ENCODE results near the gene ATXN7L1.

The ATXN7L1 gene

GRCh38 chr7:105664816-105665525, 211.4 kb downstream of the ATXN7L1 start:
- no peak for DNase-seq

- DNase-seq: no peak
Observed at GRCh38 chr7:105662998-105663397, 213.4 kb downstream of the ATXN7L1 start.

GRCh38 chr7:105661625-105662024, 214.8 kb downstream of the ATXN7L1 start:
- DNase-seq: no peak

- DNase-seq: peak; percentile 86
Observed at GRCh38 chr7:105656922-105657521, 219.4 kb downstream of the ATXN7L1 start.

GRCh38 chr7:105655500-105656380, 220.7 kb downstream of the ATXN7L1 start:
- DNase-seq: no peak

GRCh38 chr7:105655067-105655466, 221.3 kb downstream of the ATXN7L1 start:
- no peak for DNase-seq

GRCh38 chr7:105654095-105654686, 222.2 kb downstream of the ATXN7L1 start:
- DNase-seq: no peak

GRCh38 chr7:105653441-105654005, 222.9 kb downstream of the ATXN7L1 start:
- DNase-seq: no peak

- peak; percentile 81 for DNase-seq
Observed at GRCh38 chr7:105652359-105652993, 223.9 kb downstream of the ATXN7L1 start.

- DNase-seq: no peak
Observed at GRCh38 chr7:105651798-105652197, 224.6 kb downstream of the ATXN7L1 start.

GRCh38 chr7:105650382-105650970, 225.9 kb downstream of the ATXN7L1 start:
- no peak for DNase-seq

- DNase-seq: no peak
Observed at GRCh38 chr7:105649727-105650381, 226.5 kb downstream of the ATXN7L1 start.

- DNase-seq: no peak
Observed at GRCh38 chr7:105648561-105649401, 227.6 kb downstream of the ATXN7L1 start.

- no peak for DNase-seq
Observed at GRCh38 chr7:105647591-105647990, 228.8 kb downstream of the ATXN7L1 start.

- no peak for DNase-seq
Observed at GRCh38 chr7:105644937-105645336, 231.5 kb downstream of the ATXN7L1 start.

GRCh38 chr7:105643851-105644250, 232.5 kb downstream of the ATXN7L1 start:
- DNase-seq: no peak

GRCh38 chr7:105643384-105643783, 233.0 kb downstream of the ATXN7L1 start:
- DNase-seq: no peak

GRCh38 chr7:105642264-105642663, 234.1 kb downstream of the ATXN7L1 start:
- DNase-seq: no peak

GRCh38 chr7:105640956-105641810, 235.2 kb downstream of the ATXN7L1 start:
- no peak for DNase-seq
